HG03575 (cell line): ENCODE data around the gene KCNE1.
"Not testable (repeated sequence)": the region's sequence is repeated elsewhere in the genome, so short reads cannot be mapped to it uniquely, and the experiment has no call there.

Source experiments
- ATAC-seq: cut with Tn5 transposase; IDR thresholded peaks from one replicate; pipeline ENCODE4 v1.9.1; 2021; ENCODE audit not compliant: unreplicated experiment, insufficient number of reproducible peaks, low FRiP score; ENCODE audit errors: extremely low read depth

Gene KCNE1

GRCh38 chr21:34511787-34512455 lies at the start of gene KCNE1:
TSS of gene KCNE1 (minus strand) at chr21:34512210. CDS start at chr21:34449634, 62,576 bp downstream.
- no peak for ATAC-seq

- no peak for ATAC-seq
These were observed 49.8 kb upstream of the KCNE1 start for GRCh38 chr21:34561806-34562205.

GRCh38 chr21:34560609-34561008 lies 48.6 kb upstream of the KCNE1 start:
- ATAC-seq, result no peak

DNA sequence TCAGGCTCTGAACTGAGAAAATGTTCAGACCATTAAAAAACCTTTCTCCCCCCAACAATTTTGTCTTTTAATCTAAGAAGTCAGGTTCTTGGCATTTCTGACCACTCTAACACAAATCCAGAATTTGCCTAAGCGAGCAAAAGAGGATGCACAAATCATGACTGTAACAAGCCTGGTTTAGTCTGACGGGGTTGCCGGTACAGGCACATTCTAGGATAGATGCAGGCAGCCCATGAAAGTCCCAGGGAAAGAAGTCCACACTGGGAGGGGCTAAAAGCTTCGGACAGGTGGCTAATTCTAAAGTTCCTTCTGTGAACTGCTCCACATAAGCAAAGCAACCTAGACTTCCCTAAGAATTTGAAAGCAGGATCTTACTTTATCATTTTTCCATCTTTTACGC lies 48.0 kb upstream of the KCNE1 start:
- ATAC-seq, result no peak

DNA sequence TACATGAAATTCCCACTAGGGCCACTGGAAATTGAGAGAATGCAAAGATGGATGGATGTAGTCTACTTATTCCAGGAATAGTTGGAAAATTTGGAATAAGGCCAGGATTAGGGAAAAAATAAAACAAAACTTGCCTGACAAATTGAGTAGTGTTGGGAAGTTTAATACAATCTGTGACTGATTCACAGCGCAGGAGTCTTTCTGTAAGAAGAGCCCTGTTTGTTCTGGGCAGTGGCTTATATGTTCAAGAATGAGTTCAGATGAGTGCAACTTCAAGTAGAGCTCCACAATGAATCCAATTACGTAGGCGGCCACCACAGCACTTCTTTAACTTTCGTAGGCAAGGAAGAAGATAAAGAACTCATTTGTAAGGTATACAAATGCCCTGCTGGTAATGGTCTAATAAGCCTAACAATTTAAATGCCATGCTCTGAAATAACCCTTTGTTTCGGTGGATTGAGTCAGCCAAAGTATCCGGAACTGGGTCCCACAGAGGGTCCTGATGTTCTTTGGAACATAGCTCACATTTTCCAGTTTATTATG lies 47.1 kb upstream of the KCNE1 start:
- ATAC-seq, result no peak

DNA sequence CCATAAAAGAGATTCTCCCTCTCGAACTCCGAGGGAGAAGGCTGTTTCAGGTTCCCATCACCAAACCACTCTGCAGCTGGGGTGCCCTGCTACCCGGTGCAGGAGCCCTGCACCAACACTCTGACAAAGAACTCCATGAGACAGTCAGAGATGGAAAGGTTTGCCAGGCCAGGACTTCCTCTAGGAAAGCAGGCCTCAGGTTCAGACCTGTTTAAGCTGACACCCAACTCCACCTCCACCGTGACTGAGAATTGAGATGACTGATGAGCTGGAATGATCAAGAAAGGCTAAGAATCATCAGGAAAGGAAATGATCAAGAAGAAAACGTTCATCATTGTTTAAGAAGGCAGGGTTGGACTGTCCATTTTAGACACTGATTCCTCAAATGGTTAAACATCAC lies 46.2 kb upstream of the KCNE1 start:
- ATAC-seq, result no peak

GRCh38 chr21:34557261-34557660 lies 45.3 kb upstream of the KCNE1 start:
- no peak for ATAC-seq

DNA sequence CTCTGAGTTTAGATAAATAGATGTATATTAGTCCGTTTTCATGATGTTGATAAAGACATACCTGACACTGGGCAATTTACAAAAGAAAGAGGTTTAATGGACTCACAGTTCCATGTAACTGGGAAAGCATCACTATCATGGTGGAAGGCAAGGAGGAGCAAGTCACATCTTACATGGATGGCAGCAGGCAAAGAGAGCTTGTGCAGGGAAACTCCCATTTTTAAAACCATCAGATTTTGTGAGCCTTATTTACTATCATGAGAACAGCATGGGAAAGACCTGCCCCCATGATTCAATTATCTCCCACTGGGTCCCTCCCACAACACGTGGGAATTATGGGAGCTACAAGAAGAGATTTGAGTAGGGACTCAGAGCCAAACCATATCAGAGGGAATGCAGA lies 42.7 kb upstream of the KCNE1 start:
- not testable (repeated sequence) for ATAC-seq

DNA sequence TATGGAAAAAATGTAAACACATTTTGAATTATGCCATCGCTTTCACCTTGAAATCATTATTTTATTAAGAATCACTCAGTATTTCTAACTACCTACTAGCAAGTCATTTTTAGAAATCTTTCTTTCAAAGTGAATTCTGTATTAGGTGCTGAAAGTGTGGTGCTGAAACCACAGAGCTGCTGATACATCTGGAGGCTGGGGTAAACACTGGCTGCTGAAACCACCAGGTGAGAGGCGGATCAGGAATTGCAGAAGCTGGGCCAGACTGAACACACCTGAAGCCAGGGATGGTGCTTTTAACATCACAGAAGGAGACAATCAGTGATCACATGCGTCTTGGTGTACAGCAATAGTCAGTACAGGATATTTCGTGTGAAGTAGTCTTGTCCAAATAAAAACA lies 42.2 kb upstream of the KCNE1 start:
- no peak for ATAC-seq

DNA sequence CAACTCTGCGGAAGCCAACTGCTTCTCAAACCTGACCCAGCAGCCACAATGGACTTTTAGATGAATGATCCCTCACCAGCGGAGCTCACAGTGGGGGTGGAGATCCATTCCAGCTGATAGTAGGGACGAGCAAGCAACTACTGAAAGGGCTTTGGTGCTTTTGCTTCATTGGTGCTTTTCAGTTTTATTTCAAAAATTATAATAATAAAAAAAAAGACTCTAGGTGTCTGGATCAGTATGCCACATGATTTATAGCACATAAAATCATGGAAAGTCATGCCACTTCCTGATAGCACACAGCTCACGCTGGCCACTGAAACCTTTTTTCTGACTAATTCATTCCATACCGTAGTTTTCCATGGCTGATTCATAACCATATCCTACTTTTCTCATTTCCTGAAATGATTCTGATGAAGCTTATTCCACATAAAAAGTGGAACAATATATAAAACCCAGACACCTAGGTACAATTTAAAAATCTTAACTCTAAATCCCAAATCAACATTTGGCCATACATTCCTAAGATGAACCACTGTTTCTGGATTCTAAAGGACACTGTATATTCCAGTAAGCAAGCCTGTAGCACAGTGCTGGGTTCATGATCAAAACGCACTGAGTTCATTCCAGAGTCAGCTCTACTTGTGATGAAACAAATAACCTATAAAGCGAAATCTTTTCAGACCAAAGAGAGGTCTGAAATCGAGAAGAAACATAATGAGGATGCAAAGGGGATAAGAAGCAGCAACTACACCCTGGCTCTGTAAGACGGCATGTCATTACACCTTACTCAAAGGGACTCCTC lies 41.3 kb upstream of the KCNE1 start:
- no peak for ATAC-seq

DNA sequence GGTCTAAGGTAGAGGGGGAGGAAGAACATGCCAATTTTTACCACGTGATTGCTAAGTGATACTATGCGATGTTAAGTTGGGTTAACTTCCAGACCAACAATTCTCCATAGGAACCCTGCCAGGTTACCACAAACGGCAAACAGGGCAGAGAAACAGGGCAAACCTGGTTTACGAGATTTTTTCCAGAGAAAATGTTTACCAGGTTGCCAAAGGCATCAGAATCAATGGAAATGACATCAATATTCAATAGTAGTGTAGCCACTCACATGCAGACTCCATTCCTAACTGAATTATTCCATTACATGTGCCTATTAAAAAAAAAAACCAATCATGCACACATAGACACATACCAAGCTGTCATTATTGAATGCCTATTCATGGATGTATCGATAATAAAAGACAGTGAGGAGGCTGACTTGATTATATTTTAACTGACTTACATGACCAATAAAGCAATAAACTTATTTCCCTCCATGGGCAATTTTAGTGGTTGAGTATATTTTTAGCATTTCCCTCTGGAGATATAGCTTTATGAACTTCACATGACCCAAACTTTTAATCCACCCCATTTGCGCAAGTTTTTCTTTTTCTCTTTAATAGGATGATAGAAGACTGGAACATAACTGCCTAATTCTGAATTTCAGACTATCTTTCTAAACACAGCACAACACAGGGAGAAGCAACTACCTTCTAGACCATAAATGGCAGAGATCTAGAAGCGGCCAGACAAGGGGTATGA lies 40.5 kb upstream of the KCNE1 start:
- ATAC-seq, result no peak

DNA sequence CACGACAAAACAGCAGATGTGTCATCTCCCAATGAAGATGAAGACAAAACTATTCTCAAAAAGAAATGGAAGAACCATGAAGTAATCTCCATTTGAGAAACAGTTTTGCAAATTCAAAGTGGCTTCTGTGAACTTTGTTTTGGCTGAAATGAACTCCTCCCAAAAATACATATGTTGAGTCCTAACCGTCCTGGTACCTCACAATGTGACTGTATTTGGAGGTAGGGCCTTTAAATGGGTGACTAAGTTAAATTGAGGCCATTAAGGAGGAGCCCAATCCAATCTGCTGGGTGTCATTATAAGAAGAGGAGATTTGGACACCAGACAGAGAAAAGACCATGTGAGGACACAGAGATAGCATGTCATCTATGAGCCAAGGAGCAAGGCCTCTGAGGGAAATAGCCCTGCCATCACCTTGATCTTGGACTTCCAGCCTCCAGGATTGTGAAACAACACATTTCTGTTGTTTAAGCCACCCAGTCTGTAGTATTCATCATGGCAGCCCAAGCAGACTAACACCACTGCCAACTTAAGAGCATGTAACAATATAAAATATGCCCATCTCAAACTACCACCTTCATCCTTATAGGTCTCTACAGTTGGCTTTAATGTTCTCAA lies 38.3 kb upstream of the KCNE1 start:
- no peak for ATAC-seq

- ATAC-seq, result no peak
These were observed 36.9 kb upstream of the KCNE1 start for GRCh38 chr21:34548781-34549376.

- ATAC-seq, result no peak
These were observed 34.5 kb upstream of the KCNE1 start for GRCh38 chr21:34546542-34546941.

DNA sequence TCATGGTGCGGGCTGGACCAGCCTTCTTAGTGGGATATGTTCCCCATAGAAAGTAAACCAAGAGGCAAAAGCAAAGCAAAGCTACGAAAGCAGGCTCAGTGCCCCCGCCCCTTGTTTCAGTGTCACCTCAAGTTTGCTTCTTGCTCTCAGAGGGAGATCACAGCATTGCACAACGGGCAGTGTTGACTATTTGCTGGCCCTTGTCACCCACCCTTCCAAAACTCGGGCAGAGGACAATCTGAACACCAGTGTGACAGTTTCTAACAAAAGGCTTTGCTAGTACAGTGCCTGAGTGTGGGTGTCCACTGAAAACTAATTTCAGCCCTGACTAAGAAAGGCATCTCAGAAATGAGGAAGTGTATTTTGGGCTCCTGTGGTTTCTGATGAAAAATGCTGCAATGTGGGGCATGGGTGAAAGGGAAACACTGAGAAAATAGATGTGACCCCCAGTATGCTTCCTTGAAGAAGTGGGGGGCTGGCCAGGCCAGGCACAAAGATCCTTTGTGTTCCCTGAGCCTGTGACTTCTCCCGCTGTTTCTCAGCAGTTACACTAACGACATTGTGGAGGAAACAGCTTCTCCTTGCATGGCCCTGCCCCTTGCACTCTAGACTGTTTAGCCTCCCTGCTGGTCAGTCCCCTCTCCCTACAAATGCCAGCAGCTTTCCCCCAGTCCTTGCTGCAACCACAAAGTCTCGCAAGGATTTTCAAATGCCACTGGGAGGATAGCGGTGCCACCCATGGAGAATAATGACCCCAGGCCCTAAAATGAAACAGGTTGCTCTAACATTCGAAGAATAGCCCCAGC lies 33.3 kb upstream of the KCNE1 start:
- ATAC-seq, result no peak

- ATAC-seq, result no peak
These were observed 32.1 kb upstream of the KCNE1 start for GRCh38 chr21:34544032-34544496.

- no peak for ATAC-seq
These were observed 31.0 kb upstream of the KCNE1 start for GRCh38 chr21:34543017-34543416.

DNA sequence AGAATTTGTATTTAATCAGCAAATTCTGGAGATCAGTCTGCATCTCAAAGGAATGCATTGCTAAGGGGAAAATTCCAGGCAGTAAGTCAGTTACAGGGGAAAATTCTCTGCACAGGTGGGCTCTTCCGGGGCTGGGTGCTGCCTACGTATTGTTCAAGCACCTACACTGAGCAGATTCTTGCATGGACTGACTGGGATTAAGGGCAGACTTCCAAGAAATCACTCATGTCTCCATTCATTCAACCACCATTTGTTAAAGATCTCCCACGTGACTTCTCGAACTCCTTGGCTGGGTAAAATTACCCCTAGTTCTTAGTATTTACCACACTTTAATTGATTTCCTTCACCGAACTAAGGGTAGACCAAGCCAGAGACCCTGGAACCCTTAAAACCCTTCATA lies 28.2 kb upstream of the KCNE1 start:
- no peak for ATAC-seq
